NB4 (cell line): ENCODE results near the gene DENND10.
"Not testable (repeated sequence)": the region's sequence is repeated elsewhere in the genome, so short reads cannot be mapped to it uniquely, and the experiment has no call there.

Experiments
- DNase-seq: peaks from one replicate; pipeline ENCODE4 v3.0.0; 2010; ENCODE audit warnings: low read depth
- H3K4me3 ChIP-seq: one replicate; pipeline ENCODE4 v1.5.1; 2011; ENCODE audit warnings: mild to moderate bottlenecking, low read depth, low read length, moderate library complexity
- CTCF ChIP-seq: IDR thresholded peaks from one replicate; pipeline ENCODE4 v1.5.1; 2012; ENCODE audit warnings: low read depth, low read length
- MAX ChIP-seq: IDR thresholded peaks from 2 replicates; pipeline ENCODE4 v1.6.1; 2011; ENCODE audit warnings: low read depth, low read length
- MYC ChIP-seq: IDR thresholded peaks from 2 replicates; pipeline ENCODE4 v1.6.1; 2011; ENCODE audit warnings: low read depth, low read length
- POLR2A ChIP-seq: IDR thresholded peaks from 2 replicates; pipeline ENCODE4 v1.6.1; 2011; ENCODE audit warnings: mild to moderate bottlenecking; ENCODE audit not compliant: insufficient read length; ENCODE audit errors: extremely low read depth

Gene DENND10

GRCh38 chr10:119136084-119136483, 32.2 kb downstream of the DENND10 start:
- no peak overlapping the region for H3K4me3 ChIP-seq
- peak; percentile 43 for DNase-seq
- TF ChIP-seq CTCF (no peak), MAX (no peak), MYC (no peak), POLR2A (no peak)

GRCh38 chr10:119137878-119138277, 34.0 kb downstream of the DENND10 start:
- not testable (repeated sequence) for DNase-seq

GRCh38 chr10:119138346-119139306, 34.7 kb downstream of the DENND10 start:
- no peak overlapping the region for H3K4me3 ChIP-seq
- peak; percentile 86 for DNase-seq
- TF ChIP-seq POLR2A, result peak; percentile 20
- no peak for TF ChIP-seq MYC

More at GRCh38 chr10:119137878-119138277, 34.0 kb downstream of the DENND10 start:
- not testable (repeated sequence) for H3K4me3 ChIP-seq

GRCh38 chr10:119139464-119140067, 35.7 kb downstream of the DENND10 start:
- H3K4me3 ChIP-seq, result no peak overlapping the region
- TF ChIP-seq CTCF, result peak; percentile 92
- no peak for TF ChIP-seq MAX
- no peak; the same call in 1 of the 2 replicates for TF ChIP-seq MYC
- TF ChIP-seq POLR2A, result no peak
- DNase-seq, result peak; percentile 79

- no peak for TF ChIP-seq CTCF
- no peak for TF ChIP-seq MAX
- TF ChIP-seq POLR2A, result no peak
- no peak for TF ChIP-seq MYC
- DNase-seq, result no peak
- no peak overlapping the region for H3K4me3 ChIP-seq
These were observed 36.8 kb downstream of the DENND10 start for GRCh38 chr10:119140603-119141245.

- H3K4me3 ChIP-seq, result no peak overlapping the region
- no peak for DNase-seq
- TF ChIP-seq CTCF (no peak), MAX (no peak), MYC (no peak), POLR2A (no peak)
These were observed 39.7 kb downstream of the DENND10 start for GRCh38 chr10:119143657-119144056.
